ENCODE results near the gene PDE8A. TPM values are rescaled to one million over a fixed set of nuclear protein-coding genes. Genes with fewer than 3 reads are reported as not detected.

PDE8A gene
- total and polyA plus RNA-seq, 10 of the 15 experiments (the other 5 are each of a cell fraction or from before 2014, with no cell fraction given), result 6.7 to 69.2 (median 27.2) TPM

- TF ChIP-seq CHD1 (IDR thresholded peaks at IDR 0.05; ENCODE audit: low read depth, low read length) (no peak), LARP7 (IDR thresholded peaks at IDR 0.05) (no peak)
Observed at GRCh38 chr15:85000189-85000864, 18.7 kb downstream of the PDE8A start (continued).

GRCh38 chr15:85000937-85001336 lies 19.3 kb downstream of the PDE8A start:
- intact Hi-C loops (cut with micrococcal nuclease; ENCODE audit: unreplicated experiment), result no loop called here
- TF ChIP-seq BRCA1 (IDR thresholded peaks at IDR 0.05; ENCODE audit: low read depth, low read length) (no peak), NR2C2 (IDR thresholded peaks at IDR 0.05; ENCODE audit: borderline replicate concordance, control insufficient read depth, insufficient read length, low read depth) (no peak), LARP7 (IDR thresholded peaks at IDR 0.05) (no peak), CBX5 (IDR thresholded peaks at IDR 0.05; ENCODE audit: low read depth) (no peak), ESRRA (IDR thresholded peaks at IDR 0.05; ENCODE audit: low read length) (no peak), YY1 (IDR thresholded peaks at IDR 0.05; ENCODE audit: low read depth, low read length) (no peak), BCLAF1 (IDR thresholded peaks at IDR 0.05) (no peak), IRF5 (IDR thresholded peaks at IDR 0.05; ENCODE audit: borderline replicate concordance) (no peak), IKZF1 (conservative IDR thresholded peaks at IDR 0.05) (no peak), NR2C1 (IDR thresholded peaks at IDR 0.05) (no peak), RUNX3 (IDR thresholded peaks at IDR 0.05; ENCODE audit: low read length) (no peak), POLR2AphosphoS5 (IDR thresholded peaks at IDR 0.05; ENCODE audit: low read length) (no peak), MYC (IDR thresholded peaks at IDR 0.05; ENCODE audit: insufficient read depth, insufficient read length, insufficient replicate concordance, low read length, severe bottlenecking) (no peak), TCF7 (IDR thresholded peaks at IDR 0.05; ENCODE audit: borderline replicate concordance) (no peak)
- TF ChIP-seq, protein P1, sequence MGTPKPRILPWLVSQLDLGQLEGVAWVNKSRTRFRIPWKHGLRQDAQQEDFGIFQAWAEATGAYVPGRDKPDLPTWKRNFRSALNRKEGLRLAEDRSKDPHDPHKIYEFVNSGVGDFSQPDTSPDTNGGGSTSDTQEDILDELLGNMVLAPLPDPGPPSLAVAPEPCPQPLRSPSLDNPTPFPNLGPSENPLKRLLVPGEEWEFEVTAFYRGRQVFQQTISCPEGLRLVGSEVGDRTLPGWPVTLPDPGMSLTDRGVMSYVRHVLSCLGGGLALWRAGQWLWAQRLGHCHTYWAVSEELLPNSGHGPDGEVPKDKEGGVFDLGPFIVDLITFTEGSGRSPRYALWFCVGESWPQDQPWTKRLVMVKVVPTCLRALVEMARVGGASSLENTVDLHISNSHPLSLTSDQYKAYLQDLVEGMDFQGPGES (IDR thresholded peaks at IDR 0.05), result no peak

More at GRCh38 chr15:85000937-85001336, 19.3 kb downstream of the PDE8A start:
- ChIA-PET SMC1A (ENCODE audit: uncharacterized antibody, unreplicated experiment) (interaction anchor here (0.8 to 5.3 kb wide), 5 partner anchors 9 to 43 kb away, joined by 3 to 49 read pairs (median 12); no protein-coding TSS in a partner anchor), RAD21 (ENCODE audit: unreplicated experiment) (interaction anchor here (1.1 kb wide), 1 partner anchor 21 kb away, joined by 3 read pairs; no protein-coding TSS in a partner anchor), CTCF (interaction anchor here (1.3 to 2.0 kb wide), 3 partner anchors 9 to 43 kb away, joined by 3 to 7 read pairs (median 7); no protein-coding TSS in a partner anchor), POLR2A (interaction anchor here (1.2 to 5.2 kb wide), 3 partner anchors 10 to 12 kb away, joined by 3 to 30 read pairs (median 10); no protein-coding TSS in a partner anchor)
- no peaks in the 10 kb centered on the region for H4K20me1 ChIP-seq (ENCODE audit: control insufficient read depth, insufficient read depth)
- no peak overlapping the region for H3K27ac ChIP-seq (ENCODE audit: control insufficient read depth, insufficient read depth)
- DNase-seq (ENCODE audit: low read depth, low spot score) (no peak), FAIRE-seq (no peak), ATAC-seq (no peak)
- H3K4me2 ChIP-seq (ENCODE audit: control insufficient read depth, insufficient read depth), result no peak overlapping the region
- no TSS peak for BruUV-seq (replicated peaks)
- in situ Hi-C loops (cut with MboI), result no loop called here
- no peaks in the 10 kb centered on the region for H3K9me3 ChIP-seq (replicated peaks; ENCODE audit: control insufficient read depth, insufficient read depth, low read length)
- no peaks in the 10 kb centered on the region for H3K27me3 ChIP-seq (replicated peaks in 1 of 2; ENCODE audit: control insufficient read depth in 2 of 2, insufficient read depth in 2 of 2, low read length in 1 of 2)
- 89% methylated on average over 5 of the region's 5 CpGs for WGBS (ENCODE audit: insufficient coverage, insufficient replicate concordance, low lambda C conversion rate, missing lambda C conversion rate)
- peaks cover 25% of the 10 kb centered on the region for H3K4me1 ChIP-seq (ENCODE audit: control insufficient read depth, insufficient read depth, low read length)
- H3K4me3 ChIP-seq, result no peak overlapping the region
- no peak overlapping the region for H2AFZ ChIP-seq (ENCODE audit: control insufficient read depth, low read depth, low read length)
- H3K36me3 ChIP-seq (ENCODE audit: control insufficient read depth in 2 of 2, insufficient read depth in 2 of 2, low read length in 1 of 2), result no peaks in the 10 kb centered on the region
- H3K9ac ChIP-seq (ENCODE audit: control insufficient read depth, insufficient read depth, low read length), result no peak overlapping the region
- peaks cover 32% of the 10 kb centered on the region for H3K79me2 ChIP-seq (ENCODE audit: control insufficient read depth, insufficient read depth, low read length)
